HL-60 (cell line): ENCODE results near the gene GAS6.

Source experiments
- DNase-seq, 2 experiments: peaks; one replicate each; pipeline ENCODE4 v3.0.0-alpha.2; 2010 to 2020; ENCODE audit warnings: low read depth in 1 of 2, low spot score in 1 of 2
- H3K27ac ChIP-seq: fragments of 250-450 bp; sonication (Bioruptor Pico); replicated peaks from 2 replicates; pipeline ENCODE4 v1.5.1; 2020; ENCODE audit warnings: mild to moderate bottlenecking, moderate library complexity
- H3K27me3 ChIP-seq: fragments of 250-450 bp; sonication (Bioruptor Pico); 2 replicates; pipeline ENCODE4 v1.5.1; 2021; ENCODE audit warnings: mild to moderate bottlenecking, moderate library complexity; ENCODE audit not compliant: insufficient read depth, poor library complexity, severe bottlenecking
- H3K4me3 ChIP-seq: replicated peaks from 2 replicates; pipeline ENCODE4 v1.5.1; 2011; ENCODE audit warnings: mild to moderate bottlenecking, control low read depth, low read length; ENCODE audit not compliant: insufficient read depth
- CTCF ChIP-seq: IDR thresholded peaks from one replicate; pipeline ENCODE4 v1.5.1; 2011; ENCODE audit warnings: low read length, control low read depth, inconsistent platforms; ENCODE audit not compliant: insufficient read depth
- GABPA ChIP-seq: IDR thresholded peaks from 2 replicates; pipeline ENCODE4 v1.6.1; 2012; ENCODE audit warnings: low read depth
- POLR2AphosphoS5 ChIP-seq: IDR thresholded peaks from 2 replicates; pipeline ENCODE4 v1.6.1; 2012; ENCODE audit warnings: low read depth
- REST ChIP-seq: IDR thresholded peaks from 2 replicates; pipeline ENCODE4 v1.6.1; 2012; ENCODE audit warnings: low read depth; ENCODE audit not compliant: insufficient replicate concordance
- SPI1 ChIP-seq: IDR thresholded peaks from 2 replicates; pipeline ENCODE4 v1.6.1; 2012; ENCODE audit warnings: low read depth, mild to moderate bottlenecking, borderline replicate concordance

Gene GAS6

GRCh38 chr13:113794086-113794485, 69.8 kb downstream of the GAS6 start:
- TF ChIP-seq CTCF (no peak), SPI1 (no peak)
- no peak for DNase-seq
- Histone ChIP-seq H3K4me3 (no peak overlapping the region), H3K27ac (no peak overlapping the region), H3K27me3 (no peaks in the 10 kb centered on the region)

GRCh38 chr13:113793718-113794085, 70.2 kb downstream of the GAS6 start:
- Histone ChIP-seq H3K27ac (no peak overlapping the region), H3K4me3 (no peak overlapping the region), H3K27me3 (no peaks in the 10 kb centered on the region)
- no peak for DNase-seq
- TF ChIP-seq POLR2AphosphoS5 (no peak), CTCF (no peak), GABPA (no peak), REST (no peak), SPI1 (no peak)

GRCh38 chr13:113792886-113793717, 70.8 kb downstream of the GAS6 start:
- H3K27me3 ChIP-seq = no peaks in the 10 kb centered on the region
- no peak overlapping the region for H3K4me3 ChIP-seq
- no peak for DNase-seq

More at GRCh38 chr13:113792886-113793717, 70.8 kb downstream of the GAS6 start:
- TF ChIP-seq SPI1 (no peak), REST (no peak), POLR2AphosphoS5 (no peak), CTCF (no peak), GABPA (no peak)
- H3K27ac ChIP-seq = no peak overlapping the region
